ENCODE results near the gene NUDT21. TPM values are rescaled to one million over a fixed set of nuclear protein-coding genes. Genes with fewer than 3 reads are reported as not detected.

The NUDT21 gene
- total RNA-seq, 3 donors from 2014 or later (not counting 1 experiment from before 2014, with no cell fraction given) = 78.1 to 108 (median 90.0) TPM

GRCh38 chr16:56414366-56414765 is 36.8 kb downstream of the NUDT21 start:
- H3K9me3 Mint-ChIP-seq = no peaks in the 10 kb centered on the region
- DNase-seq (no peak), ATAC-seq (no peak)
- peaks cover 1% of the 10 kb centered on the region for H3K36me3 Mint-ChIP-seq
- H3K4me3 Mint-ChIP-seq = no peak overlapping the region
- intact Hi-C loops (cut with micrococcal nuclease) = no loop called here
- no peak overlapping the region for H3K27ac Mint-ChIP-seq
- WGBS (ENCODE audit: insufficient coverage) = 100% methylated on average over 3 of the region's 5 CpGs
- Histone ChIP-seq H3K27ac (ENCODE audit: low read length) (no peak overlapping the region), H3K4me1 (ENCODE audit: control insufficient read depth, insufficient read depth, low read length) (no peaks in the 10 kb centered on the region), H3K36me3 (ENCODE audit: control insufficient read depth, insufficient read depth, low read length) (peaks cover 10% of the 10 kb centered on the region), H3K9me3 (ENCODE audit: control insufficient read depth, insufficient read depth, low read length) (no peaks in the 10 kb centered on the region), H3K4me3 (ENCODE audit: low read length) (no peak overlapping the region), H3K27me3 (ENCODE audit: control insufficient read depth, insufficient read depth, low read length) (no peaks in the 10 kb centered on the region)
- TF ChIP-seq, protein P1, sequence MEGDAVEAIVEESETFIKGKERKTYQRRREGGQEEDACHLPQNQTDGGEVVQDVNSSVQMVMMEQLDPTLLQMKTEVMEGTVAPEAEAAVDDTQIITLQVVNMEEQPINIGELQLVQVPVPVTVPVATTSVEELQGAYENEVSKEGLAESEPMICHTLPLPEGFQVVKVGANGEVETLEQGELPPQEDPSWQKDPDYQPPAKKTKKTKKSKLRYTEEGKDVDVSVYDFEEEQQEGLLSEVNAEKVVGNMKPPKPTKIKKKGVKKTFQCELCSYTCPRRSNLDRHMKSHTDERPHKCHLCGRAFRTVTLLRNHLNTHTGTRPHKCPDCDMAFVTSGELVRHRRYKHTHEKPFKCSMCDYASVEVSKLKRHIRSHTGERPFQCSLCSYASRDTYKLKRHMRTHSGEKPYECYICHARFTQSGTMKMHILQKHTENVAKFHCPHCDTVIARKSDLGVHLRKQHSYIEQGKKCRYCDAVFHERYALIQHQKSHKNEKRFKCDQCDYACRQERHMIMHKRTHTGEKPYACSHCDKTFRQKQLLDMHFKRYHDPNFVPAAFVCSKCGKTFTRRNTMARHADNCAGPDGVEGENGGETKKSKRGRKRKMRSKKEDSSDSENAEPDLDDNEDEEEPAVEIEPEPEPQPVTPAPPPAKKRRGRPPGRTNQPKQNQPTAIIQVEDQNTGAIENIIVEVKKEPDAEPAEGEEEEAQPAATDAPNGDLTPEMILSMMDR (IDR thresholded peaks at IDR 0.05) = no peak
- no peaks in the 10 kb centered on the region for H3K27me3 Mint-ChIP-seq (ENCODE audit: low read depth in 2 of 2)
- peaks cover 6 to 10% of the 10 kb centered on the region in 2 donors for H3K4me1 Mint-ChIP-seq

GRCh38 chr16:56413381-56413780 is 37.8 kb downstream of the NUDT21 start:
- intact Hi-C loops (cut with micrococcal nuclease) = no loop called here
- peaks cover 11% of the 10 kb centered on the region for H3K36me3 Mint-ChIP-seq
- DNase-seq (no peak), ATAC-seq (no peak)
- TF ChIP-seq, protein P1 (IDR thresholded peaks at IDR 0.05) = no peak
- no peaks in the 10 kb centered on the region for H3K27me3 Mint-ChIP-seq (ENCODE audit: low read depth in 2 of 2)
- peaks cover 6 to 10% of the 10 kb centered on the region in 2 donors for H3K4me1 Mint-ChIP-seq
- peaks cover 20% of the 10 kb centered on the region for H3K36me3 ChIP-seq (ENCODE audit: control insufficient read depth, insufficient read depth, low read length)
- H3K27ac ChIP-seq (ENCODE audit: low read length) = no peak overlapping the region
- no peak overlapping the region for H3K27ac Mint-ChIP-seq
- no peak overlapping the region for H3K4me3 ChIP-seq (ENCODE audit: low read length)
- H3K9me3 ChIP-seq (ENCODE audit: control insufficient read depth, insufficient read depth, low read length) = no peaks in the 10 kb centered on the region
- H3K4me3 Mint-ChIP-seq = no peak overlapping the region
- no peaks in the 10 kb centered on the region for H3K4me1 ChIP-seq (ENCODE audit: control insufficient read depth, insufficient read depth, low read length)
- 89% methylated on average over 5 of the region's 5 CpGs for WGBS (ENCODE audit: insufficient coverage)
- no peaks in the 10 kb centered on the region for H3K27me3 ChIP-seq (ENCODE audit: control insufficient read depth, insufficient read depth, low read length)
- H3K9me3 Mint-ChIP-seq = no peaks in the 10 kb centered on the region

- Histone ChIP-seq H3K4me3 (ENCODE audit: low read length) (no peak overlapping the region), H3K27me3 (ENCODE audit: control insufficient read depth, insufficient read depth, low read length) (no peaks in the 10 kb centered on the region), H3K9me3 (ENCODE audit: control insufficient read depth, insufficient read depth, low read length) (no peaks in the 10 kb centered on the region), H3K36me3 (ENCODE audit: control insufficient read depth, insufficient read depth, low read length) (peaks cover 30% of the 10 kb centered on the region), H3K4me1 (ENCODE audit: control insufficient read depth, insufficient read depth, low read length) (no peaks in the 10 kb centered on the region), H3K27ac (ENCODE audit: low read length) (no peak overlapping the region)
- peaks cover 14% of the 10 kb centered on the region for H3K36me3 Mint-ChIP-seq
- ATAC-seq (no peak), DNase-seq (no peak)
- no peak overlapping the region for H3K4me3 Mint-ChIP-seq
- peaks cover 6 to 10% of the 10 kb centered on the region in 2 donors for H3K4me1 Mint-ChIP-seq
- intact Hi-C loops (cut with micrococcal nuclease) = no loop called here
- WGBS (ENCODE audit: insufficient coverage) = 100% methylated on average over 2 of the region's 2 CpGs
- H3K27me3 Mint-ChIP-seq (ENCODE audit: low read depth in 2 of 2) = no peaks in the 10 kb centered on the region
- no peaks in the 10 kb centered on the region for H3K9me3 Mint-ChIP-seq
- TF ChIP-seq, protein P1 (IDR thresholded peaks at IDR 0.05) = no peak
- H3K27ac Mint-ChIP-seq = no peak overlapping the region
Observed at GRCh38 chr16:56411624-56412023, 39.5 kb downstream of the NUDT21 start.

DNA sequence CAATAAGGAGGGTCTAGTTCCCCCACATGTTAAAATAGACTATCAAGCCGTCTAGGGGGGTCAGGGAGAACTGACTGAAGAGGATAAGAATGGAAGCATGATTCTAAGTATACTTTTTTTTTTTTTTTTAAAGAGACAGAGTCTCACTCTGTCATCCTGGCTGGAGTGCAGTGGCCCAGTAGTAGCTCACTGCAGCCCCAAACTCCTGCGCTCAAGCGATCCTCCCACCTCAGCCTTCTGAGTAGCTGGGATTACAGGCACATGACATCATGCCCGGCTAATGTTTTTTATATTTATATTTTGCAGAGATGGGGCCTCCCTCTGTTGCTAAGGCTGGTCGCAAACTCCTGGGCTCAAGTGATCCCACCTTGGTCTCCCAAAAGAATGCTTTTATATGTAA is 40.0 kb downstream of the NUDT21 start:
- Mint-ChIP-seq H3K27me3 (ENCODE audit: low read depth in 2 of 2) (no peaks in the 10 kb centered on the region), H3K4me1 (peaks cover 5 to 9% of the 10 kb centered on the region in 2 donors), H3K36me3 (peaks cover 14% of the 10 kb centered on the region), H3K27ac (no peak overlapping the region), H3K9me3 (no peaks in the 10 kb centered on the region), H3K4me3 (no peak overlapping the region)
- intact Hi-C loops (cut with micrococcal nuclease) = no loop called here
- H3K4me3 ChIP-seq (ENCODE audit: low read length) = no peak overlapping the region
- H3K4me1 ChIP-seq (ENCODE audit: control insufficient read depth, insufficient read depth, low read length) = no peaks in the 10 kb centered on the region
- ATAC-seq (no peak), DNase-seq (no peak)
- no peaks in the 10 kb centered on the region for H3K9me3 ChIP-seq (ENCODE audit: control insufficient read depth, insufficient read depth, low read length)
- no peak overlapping the region for H3K27ac ChIP-seq (ENCODE audit: low read length)
- TF ChIP-seq, protein P1 (IDR thresholded peaks at IDR 0.05) = no peak
- 100% methylated on average over 2 of the region's 5 CpGs for WGBS (ENCODE audit: insufficient coverage)
- peaks cover 30% of the 10 kb centered on the region for H3K36me3 ChIP-seq (ENCODE audit: control insufficient read depth, insufficient read depth, low read length)
- no peaks in the 10 kb centered on the region for H3K27me3 ChIP-seq (ENCODE audit: control insufficient read depth, insufficient read depth, low read length)

All from natural killer cell (primary cell).